ENCODE results near the gene SLC9C1. TPM values are rescaled to one million over a fixed set of nuclear protein-coding genes. Genes with fewer than 3 reads are reported as not detected.

SLC9C1 gene
- total RNA-seq, 1 donor from 2014 or later: 0.85 TPM

- no peak for DNase-seq
Observed at GRCh38 chr3:112306825-112307224, 12.8 kb upstream of the SLC9C1 start.

- DNase-seq: peak; percentile 4
Observed at GRCh38 chr3:112304611-112305010, 10.6 kb upstream of the SLC9C1 start.

GRCh38 chr3:112303764-112304325, 9.8 kb upstream of the SLC9C1 start:
- DNase-seq: peak; percentile 34

- DNase-seq: peak; percentile 12
Observed at GRCh38 chr3:112302881-112303763, 9.1 kb upstream of the SLC9C1 start.

GRCh38 chr3:112302150-112302830, 8.3 kb upstream of the SLC9C1 start:
- DNase-seq: no peak

- DNase-seq: no peak
Observed at GRCh38 chr3:112298781-112299180, 4.8 kb upstream of the SLC9C1 start.

GRCh38 chr3:112297714-112298113, 3.7 kb upstream of the SLC9C1 start:
- no peak for DNase-seq

- no peak for DNase-seq
Observed at GRCh38 chr3:112289011-112289410, 5.0 kb downstream of the SLC9C1 start.

- DNase-seq: no peak
Observed at GRCh38 chr3:112280266-112280665, 13.8 kb downstream of the SLC9C1 start.

- DNase-seq: no peak
Observed at GRCh38 chr3:112273536-112273935, 20.5 kb downstream of the SLC9C1 start.

- no peak for DNase-seq
Observed at GRCh38 chr3:112261742-112262141, 32.3 kb downstream of the SLC9C1 start.

- DNase-seq: no peak
Observed at GRCh38 chr3:112260563-112260962, 33.5 kb downstream of the SLC9C1 start.

- DNase-seq: no peak
Observed at GRCh38 chr3:112253301-112253971, 40.6 kb downstream of the SLC9C1 start.

- no peak for DNase-seq
Observed at GRCh38 chr3:112247900-112248299, 46.1 kb downstream of the SLC9C1 start.

- DNase-seq: no peak
Observed at GRCh38 chr3:112247350-112247749, 46.7 kb downstream of the SLC9C1 start.

- DNase-seq: peak; percentile 5
Observed at GRCh38 chr3:112233083-112233482, 60.9 kb downstream of the SLC9C1 start.

GRCh38 chr3:112231727-112232126, 62.3 kb downstream of the SLC9C1 start:
- no peak for DNase-seq

GRCh38 chr3:112230033-112230432, 64.0 kb downstream of the SLC9C1 start:
- DNase-seq: no peak

- no peak for DNase-seq
Observed at GRCh38 chr3:112228786-112229185, 65.2 kb downstream of the SLC9C1 start.

- no peak for DNase-seq
Observed at GRCh38 chr3:112200317-112200666, 93.7 kb downstream of the SLC9C1 start.

- no peak for DNase-seq
Observed at GRCh38 chr3:112199622-112200316, 94.2 kb downstream of the SLC9C1 start.

GRCh38 chr3:112197131-112197530, 96.9 kb downstream of the SLC9C1 start:
- DNase-seq: no peak

GRCh38 chr3:112187300-112187699, 106.7 kb downstream of the SLC9C1 start:
- no peak for DNase-seq

Data from dermis blood vessel endothelial cell (primary cell).